ENCODE data around the gene ARFRP1. TPM values are rescaled to one million over a fixed set of nuclear protein-coding genes. Genes with fewer than 3 reads are reported as not detected.

Gene ARFRP1
- total and polyA plus RNA-seq, 2 donors (not counting 1 experiment from before 2014, with no cell fraction given): 41.0 to 75.5 TPM

- peaks cover 0 to 24% of the 10 kb centered on the region in 2 experiments for H3K36me3 ChIP-seq (replicated peaks in 1 of 2; ENCODE audit: control extremely low read depth in 1 of 2, control insufficient read depth in 1 of 2, extremely low read depth in 1 of 2, insufficient read depth in 2 of 2, low read length in 1 of 2)
- intact Hi-C loops (cut with micrococcal nuclease): no loop called here
- Mint-ChIP-seq H3K4me3 (no peak overlapping the region), H3K4me1 (peaks cover 46% of the 10 kb centered on the region), H3K9me3 (ENCODE audit: insufficient read depth) (no peaks in the 10 kb centered on the region), H3K27ac (no peak overlapping the region), H3K27me3 (no peaks in the 10 kb centered on the region)
- H3K4me1 ChIP-seq (ENCODE audit: control insufficient read depth in 2 of 2, insufficient read depth in 2 of 2, low read length in 2 of 2): peaks cover 51 to 65% of the 10 kb centered on the region in 2 donors
- CTCF ChIA-PET: no interaction called here
- no peaks in the 10 kb centered on the region for H3K9me3 ChIP-seq (ENCODE audit: control extremely low read depth in 1 of 3, control insufficient read depth in 2 of 3, insufficient read depth in 1 of 3, low read length in 2 of 3)
- POLR2A ChIA-PET: no interaction called here
- no peak overlapping the region for H3K4me3 ChIP-seq (ENCODE audit: control extremely low read depth in 1 of 5, extremely low read depth in 1 of 5, insufficient read depth in 1 of 5, low read depth in 2 of 5, low read length in 4 of 5)
- H3K9ac ChIP-seq (ENCODE audit: low read length): no peak overlapping the region
- no peak overlapping the region for H2AFZ ChIP-seq (ENCODE audit: insufficient read depth, low read depth, low read length, poor library complexity, severe bottlenecking)
- WGBS (ENCODE audit: insufficient coverage): 94% methylated on average over 38 of the region's 38 CpGs
- ATAC-seq (ENCODE audit: low read depth) (no peak), DNase-seq (no peak)
- TF ChIP-seq EZH2 (IDR thresholded peaks at IDR 0.05; ENCODE audit: borderline replicate concordance, insufficient read depth, low read depth, low read length, poor library complexity, severe bottlenecking) (no peak), CTCF (IDR thresholded peaks at IDR 0.05) (no peak)
- peaks cover 49% of the 10 kb centered on the region for H4K20me1 ChIP-seq (ENCODE audit: control insufficient read depth, insufficient read depth, low read length, poor library complexity, severe bottlenecking)
- no peaks in the 10 kb centered on the region for H3K27me3 ChIP-seq (replicated peaks in 1 of 4; ENCODE audit: control extremely low read depth in 1 of 4, control insufficient read depth in 3 of 4, insufficient read depth in 4 of 4, low read length in 3 of 4)
- H3K79me2 ChIP-seq (ENCODE audit: control insufficient read depth, insufficient read depth, low read length): peaks cover 47% of the 10 kb centered on the region
- H3K27ac ChIP-seq (ENCODE audit: low read length in 2 of 2): no peak overlapping the region
- no peak overlapping the region for H3K4me2 ChIP-seq (replicated peaks; ENCODE audit: low read depth, low read length, poor library complexity, severe bottlenecking)
Measured at GRCh38 chr20:63732118-63733095, 24.6 kb upstream of the ARFRP1 start.

- Histone ChIP-seq H4K20me1 (ENCODE audit: control insufficient read depth, insufficient read depth, low read length, poor library complexity, severe bottlenecking) (peaks cover 42% of the 10 kb centered on the region), H3K9me3 (ENCODE audit: control extremely low read depth in 1 of 3, control insufficient read depth in 2 of 3, insufficient read depth in 1 of 3, low read length in 2 of 3) (peaks cover 0 to 2% (median 1%) of the 10 kb centered on the region in 3 donors), H3K4me2 (replicated peaks; ENCODE audit: low read depth, low read length, poor library complexity, severe bottlenecking) (peak overlapping the region; percentile 62), H3K4me1 (ENCODE audit: control insufficient read depth in 2 of 2, insufficient read depth in 2 of 2, low read length in 2 of 2) (peaks cover 45 to 60% of the 10 kb centered on the region in 2 donors), H3K4me3 (ENCODE audit: control extremely low read depth in 1 of 5, extremely low read depth in 1 of 5, insufficient read depth in 1 of 5, low read depth in 2 of 5, low read length in 4 of 5) (no peak overlapping the region), H3K79me2 (ENCODE audit: control insufficient read depth, insufficient read depth, low read length) (peaks cover 57% of the 10 kb centered on the region), H3K27me3 (replicated peaks in 1 of 4; ENCODE audit: control extremely low read depth in 1 of 4, control insufficient read depth in 3 of 4, insufficient read depth in 4 of 4, low read length in 3 of 4) (no peaks in the 10 kb centered on the region), H3K9ac (ENCODE audit: low read length) (no peak overlapping the region), H2AFZ (ENCODE audit: insufficient read depth, low read depth, low read length, poor library complexity, severe bottlenecking) (no peak overlapping the region), H3K36me3 (replicated peaks in 1 of 2; ENCODE audit: control extremely low read depth in 1 of 2, control insufficient read depth in 1 of 2, extremely low read depth in 1 of 2, insufficient read depth in 2 of 2, low read length in 1 of 2) (peaks cover 3 to 24% of the 10 kb centered on the region in 2 experiments), H3K27ac (ENCODE audit: low read length in 2 of 2) (no peak overlapping the region)
- H3K4me3 Mint-ChIP-seq: no peak overlapping the region
- ATAC-seq (ENCODE audit: low read depth): no peak
- WGBS (ENCODE audit: insufficient coverage): 75% methylated on average over 3 of the region's 5 CpGs
- H3K4me1 Mint-ChIP-seq: peaks cover 41% of the 10 kb centered on the region
- TF ChIP-seq CTCF (IDR thresholded peaks at IDR 0.05): no peak
- TF ChIP-seq EZH2 (IDR thresholded peaks at IDR 0.05; ENCODE audit: borderline replicate concordance, insufficient read depth, low read depth, low read length, poor library complexity, severe bottlenecking): no peak
- intact Hi-C loops (cut with micrococcal nuclease): no loop called here
- DNase-seq: no peak
- no peak overlapping the region for H3K27ac Mint-ChIP-seq
- ChIA-PET POLR2A (interaction anchor here (0.7 kb wide), 1 partner anchor 163 kb away, joined by 4 read pairs; no protein-coding TSS in a partner anchor), CTCF (no interaction called here)
- no peaks in the 10 kb centered on the region for H3K9me3 Mint-ChIP-seq (ENCODE audit: insufficient read depth)
- H3K27me3 Mint-ChIP-seq: no peaks in the 10 kb centered on the region
Measured at GRCh38 chr20:63731410-63731809, 23.6 kb upstream of the ARFRP1 start.
